Activated CD4-positive, alpha-beta memory T cell treated with anti-CD3 and anti-CD28 coated beads, Interleukin-2, amount 10 ng/mL, durations not matched to agents 7 days and 5 days (primary cell): ENCODE measurements around the gene PSMC1. TPM values are rescaled to one million over a fixed set of nuclear protein-coding genes. Genes with fewer than 3 reads are reported as not detected.

Experiments used
- CTCF ChIA-PET: fragments of 350-600 bp; sonication (Branson Sonifier 250); formaldehyde crosslinking; loops from one replicate; lab custom pipeline; 2021; ENCODE audit warnings: antibody characterized with exemption, inconsistent platforms; lab: Charles Lee
- POLR2A ChIA-PET: fragments of 350-600 bp; sonication (Branson Sonifier 250); formaldehyde crosslinking; loops from one replicate; lab custom pipeline; 2021; ENCODE audit warnings: antibody characterized with exemption; lab: Charles Lee
- DNase-seq: peaks from one replicate; pipeline ENCODE4 v3.0.0-alpha.2; 2020
- H3K27ac Mint-ChIP-seq: one replicate; pipeline ENCODE4 v1.8.0; 2021; ENCODE audit warnings: mild to moderate bottlenecking, mixed read lengths
- H3K27me3 Mint-ChIP-seq: one replicate; pipeline ENCODE4 v1.8.0; 2021; ENCODE audit warnings: mixed read lengths
- H3K36me3 Mint-ChIP-seq: one replicate; pipeline ENCODE4 v1.8.0; 2021; ENCODE audit warnings: low read depth, mixed read lengths
- H3K4me1 Mint-ChIP-seq: one replicate; pipeline ENCODE4 v1.8.0; 2021; ENCODE audit warnings: mixed read lengths
- H3K4me3 Mint-ChIP-seq: one replicate; pipeline ENCODE4 v1.8.0; 2021; ENCODE audit warnings: mild to moderate bottlenecking, mixed read lengths
- H3K9me3 Mint-ChIP-seq: one replicate; pipeline ENCODE4 v1.8.0; 2021; ENCODE audit warnings: mixed read lengths
- total RNA-seq, 2 experiments: library from RNA; stranded (reverse); gene quantifications; one replicate each; pipeline ENCODE4 v1.2.3, GENCODE V29; 2021

The PSMC1 gene
- total RNA-seq, 2 experiments from 2014 or later = 85.6 to 85.9 TPM

GRCh38 chr14:90296641-90297040, 40.3 kb downstream of the PSMC1 start:
- H3K4me1 Mint-ChIP-seq = peaks cover 7% of the 10 kb centered on the region
- POLR2A ChIA-PET = no interaction called here
- no peak overlapping the region for H3K4me3 Mint-ChIP-seq
- H3K9me3 Mint-ChIP-seq = no peaks in the 10 kb centered on the region
- no peak for DNase-seq
- no peaks in the 10 kb centered on the region for H3K27me3 Mint-ChIP-seq
- H3K36me3 Mint-ChIP-seq = peaks cover 23% of the 10 kb centered on the region
- H3K27ac Mint-ChIP-seq = no peak overlapping the region
- CTCF ChIA-PET = no interaction called here

- ChIA-PET POLR2A (no interaction called here), CTCF (interaction anchor here (1.2 kb wide), 1 partner anchor 102 kb away, joined by 3 read pairs; no protein-coding TSS in a partner anchor)
- no peak overlapping the region for H3K27ac Mint-ChIP-seq
- peaks cover 25% of the 10 kb centered on the region for H3K36me3 Mint-ChIP-seq
- H3K4me3 Mint-ChIP-seq = no peak overlapping the region
- H3K27me3 Mint-ChIP-seq = no peaks in the 10 kb centered on the region
- no peak for DNase-seq
- peaks cover 7% of the 10 kb centered on the region for H3K4me1 Mint-ChIP-seq
- no peaks in the 10 kb centered on the region for H3K9me3 Mint-ChIP-seq
These were observed 41.7 kb downstream of the PSMC1 start for GRCh38 chr14:90297876-90298629.

- peaks cover 7% of the 10 kb centered on the region for H3K4me1 Mint-ChIP-seq
These were observed 43.1 kb downstream of the PSMC1 start for GRCh38 chr14:90299408-90299807.

GRCh38 chr14:90300611-90301047, 44.3 kb downstream of the PSMC1 start:
- no peak for DNase-seq
- H3K9me3 Mint-ChIP-seq = no peaks in the 10 kb centered on the region
- ChIA-PET CTCF (interaction anchor here (0.8 to 2.0 kb wide), 6 partner anchors 10 to 380 kb away, joined by 4 to 11 read pairs (median 7); no protein-coding TSS in a partner anchor), POLR2A (interaction anchor here (0.9 to 1.8 kb wide), 3 partner anchors 13 to 98 kb away, joined by 3 to 5 read pairs (median 3); partner anchors contain the start of gene CALM1)
- H3K4me3 Mint-ChIP-seq = no peak overlapping the region
- H3K4me1 Mint-ChIP-seq = peaks cover 11% of the 10 kb centered on the region
- H3K36me3 Mint-ChIP-seq = peaks cover 28% of the 10 kb centered on the region
- no peaks in the 10 kb centered on the region for H3K27me3 Mint-ChIP-seq
- H3K27ac Mint-ChIP-seq = peak overlapping the region; percentile 56

More at GRCh38 chr14:90299408-90299807, 43.1 kb downstream of the PSMC1 start:
- H3K27ac Mint-ChIP-seq = no peak overlapping the region
- H3K4me3 Mint-ChIP-seq = no peak overlapping the region
- ChIA-PET POLR2A (no interaction called here), CTCF (interaction anchor here (0.6 to 1.2 kb wide), 2 partner anchors 100 to 554 kb away, joined by 3 read pairs; no protein-coding TSS in a partner anchor)
- no peaks in the 10 kb centered on the region for H3K27me3 Mint-ChIP-seq
- H3K9me3 Mint-ChIP-seq = no peaks in the 10 kb centered on the region
- DNase-seq = no peak
- H3K36me3 Mint-ChIP-seq = peaks cover 27% of the 10 kb centered on the region

GRCh38 chr14:90301122-90301521, 44.8 kb downstream of the PSMC1 start:
- no peak for DNase-seq
- no peak overlapping the region for H3K4me3 Mint-ChIP-seq
- H3K4me1 Mint-ChIP-seq = peaks cover 11% of the 10 kb centered on the region
- peak overlapping the region; percentile 53 for H3K27ac Mint-ChIP-seq
- H3K27me3 Mint-ChIP-seq = no peaks in the 10 kb centered on the region
- ChIA-PET CTCF (interaction anchor here (0.8 to 2.0 kb wide), 13 partner anchors 10 to 457 kb away, joined by 3 to 11 read pairs (median 4); no protein-coding TSS in a partner anchor), POLR2A (interaction anchor here (0.9 to 1.8 kb wide), 4 partner anchors 81 to 104 kb away, joined by 3 to 5 read pairs (median 4); partner anchors contain the start of gene CALM1)
- H3K9me3 Mint-ChIP-seq = no peaks in the 10 kb centered on the region
- H3K36me3 Mint-ChIP-seq = peaks cover 28% of the 10 kb centered on the region

GRCh38 chr14:90301668-90302090, 45.3 kb downstream of the PSMC1 start:
- Mint-ChIP-seq H3K9me3 (no peaks in the 10 kb centered on the region), H3K27ac (no peak overlapping the region)
- POLR2A ChIA-PET = interaction anchor here (0.9 to 1.8 kb wide), 4 partner anchors 81 to 103 kb away, joined by 3 to 5 read pairs (median 4); partner anchors contain the start of gene CALM1

GRCh38 chr14:90302529-90303303, 46.4 kb downstream of the PSMC1 start:
- CTCF ChIA-PET = interaction anchor here (0.9 to 2.0 kb wide), 5 partner anchors 28 to 455 kb away, joined by 3 to 11 read pairs (median 4); no protein-coding TSS in a partner anchor

More at GRCh38 chr14:90301668-90302090, 45.3 kb downstream of the PSMC1 start:
- H3K4me1 Mint-ChIP-seq = peaks cover 11% of the 10 kb centered on the region
- no peaks in the 10 kb centered on the region for H3K27me3 Mint-ChIP-seq
- H3K36me3 Mint-ChIP-seq = peaks cover 25% of the 10 kb centered on the region
- CTCF ChIA-PET = interaction anchor here (0.5 to 2.0 kb wide), 15 partner anchors 11 to 456 kb away, joined by 3 to 11 read pairs (median 4); no protein-coding TSS in a partner anchor
- no peak overlapping the region for H3K4me3 Mint-ChIP-seq
- no peak for DNase-seq

GRCh38 chr14:90303473-90303872, 47.1 kb downstream of the PSMC1 start:
- H3K27ac Mint-ChIP-seq = no peak overlapping the region
- ChIA-PET CTCF (interaction anchor here (0.9 kb wide), 1 partner anchor 393 kb away, joined by 3 read pairs; no protein-coding TSS in a partner anchor), POLR2A (interaction anchor here (1.1 kb wide), 1 partner anchor 81 kb away, joined by 3 read pairs; no protein-coding TSS in a partner anchor)
- H3K27me3 Mint-ChIP-seq = no peaks in the 10 kb centered on the region
- no peaks in the 10 kb centered on the region for H3K9me3 Mint-ChIP-seq
- peaks cover 11% of the 10 kb centered on the region for H3K4me1 Mint-ChIP-seq
- H3K4me3 Mint-ChIP-seq = no peak overlapping the region
- H3K36me3 Mint-ChIP-seq = peaks cover 26% of the 10 kb centered on the region
- DNase-seq = no peak

More at GRCh38 chr14:90302529-90303303, 46.4 kb downstream of the PSMC1 start:
- POLR2A ChIA-PET = interaction anchor here (1.1 to 1.8 kb wide), 4 partner anchors 82 to 102 kb away, joined by 3 to 5 read pairs (median 3); partner anchors contain the start of gene CALM1
- peaks cover 11% of the 10 kb centered on the region for H3K4me1 Mint-ChIP-seq
- peaks cover 25% of the 10 kb centered on the region for H3K36me3 Mint-ChIP-seq
- H3K27me3 Mint-ChIP-seq = no peaks in the 10 kb centered on the region
- H3K4me3 Mint-ChIP-seq = no peak overlapping the region
- no peaks in the 10 kb centered on the region for H3K9me3 Mint-ChIP-seq
- DNase-seq = no peak
- H3K27ac Mint-ChIP-seq = no peak overlapping the region

GRCh38 chr14:90304502-90304901, 48.1 kb downstream of the PSMC1 start:
- Mint-ChIP-seq H3K9me3 (no peaks in the 10 kb centered on the region), H3K4me3 (no peak overlapping the region), H3K27me3 (no peaks in the 10 kb centered on the region), H3K4me1 (peaks cover 11% of the 10 kb centered on the region), H3K36me3 (peaks cover 32% of the 10 kb centered on the region), H3K27ac (no peak overlapping the region)
- DNase-seq = no peak
- ChIA-PET POLR2A (no interaction called here), CTCF (no interaction called here)

- POLR2A ChIA-PET = no interaction called here
- no peaks in the 10 kb centered on the region for H3K27me3 Mint-ChIP-seq
- H3K9me3 Mint-ChIP-seq = no peaks in the 10 kb centered on the region
- H3K4me3 Mint-ChIP-seq = no peak overlapping the region
- CTCF ChIA-PET = no interaction called here
- H3K27ac Mint-ChIP-seq = no peak overlapping the region
- peaks cover 39% of the 10 kb centered on the region for H3K36me3 Mint-ChIP-seq
- no peak for DNase-seq
- H3K4me1 Mint-ChIP-seq = peaks cover 11% of the 10 kb centered on the region
These were observed 48.8 kb downstream of the PSMC1 start for GRCh38 chr14:90305176-90305601.

GRCh38 chr14:90308561-90308960, 52.2 kb downstream of the PSMC1 start:
- ChIA-PET POLR2A (interaction anchor here (1.8 kb wide), 1 partner anchor 74 kb away, joined by 5 read pairs; no protein-coding TSS in a partner anchor), CTCF (no interaction called here)
- Mint-ChIP-seq H3K27ac (no peak overlapping the region), H3K4me3 (no peak overlapping the region), H3K27me3 (no peaks in the 10 kb centered on the region), H3K9me3 (no peaks in the 10 kb centered on the region), H3K4me1 (peaks cover 4% of the 10 kb centered on the region), H3K36me3 (peaks cover 48% of the 10 kb centered on the region)
- no peak for DNase-seq

GRCh38 chr14:90317286-90317685, 60.9 kb downstream of the PSMC1 start:
- Mint-ChIP-seq H3K27me3 (no peaks in the 10 kb centered on the region), H3K36me3 (peaks cover 41% of the 10 kb centered on the region), H3K4me1 (peaks cover 7% of the 10 kb centered on the region), H3K27ac (no peak overlapping the region), H3K9me3 (peaks cover 2% of the 10 kb centered on the region), H3K4me3 (no peak overlapping the region)
- DNase-seq = no peak
- ChIA-PET CTCF (interaction anchor here (1.3 kb wide), 1 partner anchor 16 kb away, joined by 4 read pairs; no protein-coding TSS in a partner anchor), POLR2A (interaction anchor here (1.5 kb wide), 1 partner anchor 10 kb away, joined by 3 read pairs; no protein-coding TSS in a partner anchor)
